H1 (cell line): ENCODE data around the gene VIT. TPM values are rescaled to one million over a fixed set of nuclear protein-coding genes. Genes with fewer than 3 reads are reported as not detected.

ENCODE experiments used
- CTCF ChIA-PET: fragments of 300-600 bp; sonication (Branson Sonifier 250); formaldehyde crosslinking; loops from one replicate; lab custom pipeline; 2021; ENCODE audit not compliant: partially characterized antibody; lab: Charles Lee
- POLR2A ChIA-PET: fragments of 300-600 bp; sonication (Branson Sonifier 250); formaldehyde crosslinking; loops from one replicate; lab custom pipeline; 2021; ENCODE audit warnings: inconsistent platforms; ENCODE audit not compliant: partially characterized antibody; lab: Charles Lee
- DNase-seq, 2 experiments: peaks; one replicate each; pipeline versions ENCODE4 v3.0.0 to v3.0.0-alpha.2; 2010 to 2022; ENCODE audit warnings: low spot score in 2 of 2, low read depth in 1 of 2, mixed read lengths in 1 of 2
- FAIRE-seq: peaks from 2 replicates; lab custom pipeline; 2011; peaks lifted over from hg19 to GRCh38; lab: Jason Lieb, UNC
- H2AFZ ChIP-seq: 2 replicates; pipeline ENCODE4 v1.8.1; 2012; ENCODE audit warnings: low read length, inconsistent platforms
- H2AK5ac ChIP-seq: 2 replicates; pipeline ENCODE4 v1.6.1; 2013; ENCODE audit warnings: low read depth, low read length
- H2BK120ac ChIP-seq: replicated peaks from 2 replicates; pipeline ENCODE3; 2013; ENCODE audit warnings: low read depth, low read length, inconsistent platforms
- H2BK12ac ChIP-seq: 2 replicates; pipeline ENCODE4 v1.6.1; 2013; ENCODE audit warnings: low read depth, low read length
- H2BK15ac ChIP-seq: 2 replicates; pipeline ENCODE4 v1.6.1; 2013; ENCODE audit warnings: low read length
- H2BK20ac ChIP-seq: 2 replicates; pipeline ENCODE4 v1.6.1; 2013; ENCODE audit warnings: low read length
- H2BK5ac ChIP-seq: 2 replicates; pipeline ENCODE4 v1.6.1; 2013; ENCODE audit warnings: low read depth, low read length
- H3K14ac ChIP-seq: 2 replicates; pipeline ENCODE4 v1.6.1; 2013; ENCODE audit warnings: inconsistent platforms; ENCODE audit not compliant: insufficient read length
- H3K18ac ChIP-seq: 2 replicates; pipeline ENCODE4 v1.6.1; 2013; ENCODE audit warnings: low read length; ENCODE audit errors: extremely low read depth
- H3K23ac ChIP-seq: 2 replicates; pipeline ENCODE4 v1.6.1; 2013; ENCODE audit warnings: inconsistent platforms; ENCODE audit not compliant: insufficient read length
- H3K23me2 ChIP-seq: 2 replicates; pipeline ENCODE4 v1.6.1; 2013; ENCODE audit warnings: low read depth, low read length
- H3K27ac ChIP-seq: 2 replicates; pipeline ENCODE4 v1.6.1; 2011; ENCODE audit warnings: low read depth, low read length, inconsistent platforms
- H3K27me3 ChIP-seq, 4 experiments: replicated peaks in 1 of 4; 1 replicate in 1 of 4; 2 replicates in 3 of 4; pipeline versions ENCODE4 v1.6.1 to v1.8.1; 2011 to 2013; ENCODE audit warnings: low read length in 3 of 4, mild to moderate bottlenecking in 3 of 4, inconsistent platforms in 2 of 4, mixed read lengths in 2 of 4, moderate library complexity in 1 of 4; ENCODE audit not compliant: control insufficient read depth in 3 of 4, insufficient read depth in 3 of 4; ENCODE audit errors: extremely low read depth in 1 of 4
- H3K36me3 ChIP-seq, 4 experiments: 2 replicates each; pipeline versions ENCODE4 v1.6.1 to v1.8.1; 2011 to 2013; ENCODE audit warnings: mild to moderate bottlenecking in 4 of 4, low read length in 3 of 4, moderate library complexity in 2 of 4, control low read depth in 1 of 4, inconsistent platforms in 1 of 4; ENCODE audit not compliant: insufficient read depth in 4 of 4, control insufficient read depth in 2 of 4
- H3K4ac ChIP-seq: replicated peaks from 2 replicates; pipeline ENCODE3; 2013; ENCODE audit warnings: low read length, low read depth, mixed read lengths, inconsistent platforms; ENCODE audit not compliant: insufficient read length
- H3K4me1 ChIP-seq, 4 experiments: replicated peaks in 1 of 4; 1 replicate in 1 of 4; 2 replicates in 3 of 4; pipeline versions ENCODE4 v1.6.1 to v1.8.1; 2011 to 2013; ENCODE audit warnings: low read length in 3 of 4, inconsistent platforms in 2 of 4, mixed read lengths in 1 of 4; ENCODE audit not compliant: insufficient read depth in 4 of 4, control insufficient read depth in 3 of 4
- H3K4me2 ChIP-seq, 2 experiments: 2 replicates each; pipeline versions ENCODE4 v1.6.1 to v1.8.1; 2011 to 2013; ENCODE audit warnings: low read depth in 2 of 2, low read length in 2 of 2, control low read depth in 1 of 2, inconsistent platforms in 1 of 2, mild to moderate bottlenecking in 1 of 2; ENCODE audit not compliant: insufficient read depth in 1 of 2
- H3K4me3 ChIP-seq, 4 experiments: fragments of 200-600, 300-600 bp in 1 of 4; sonication (generic), shearing (Covaris generic), sonication (Bioruptor Twin) in 1 of 4; 2 replicates each; pipeline versions ENCODE4 v1.5.1 to v1.8.1; 2011 to 2016; ENCODE audit warnings: low read length in 4 of 4, low read depth in 3 of 4, control low read depth in 2 of 4, inconsistent platforms in 2 of 4, mild to moderate bottlenecking in 2 of 4, mixed read lengths in 1 of 4, moderate library complexity in 1 of 4; ENCODE audit not compliant: insufficient read depth in 2 of 4; ENCODE audit errors: extremely low read depth in 1 of 4
- H3K56ac ChIP-seq: replicated peaks from 2 replicates; pipeline ENCODE3; 2013; ENCODE audit warnings: low read depth, mild to moderate bottlenecking, mixed read lengths, low read length, inconsistent platforms; ENCODE audit not compliant: insufficient read length
- H3K79me1 ChIP-seq: 2 replicates; pipeline ENCODE4 v1.6.1; 2013; ENCODE audit warnings: low read depth, low read length, control low read depth
- H3K79me2 ChIP-seq, 2 experiments: 2 replicates each; pipeline versions ENCODE4 v1.6.1 to v1.8.1; 2012 to 2013; ENCODE audit warnings: low read length in 2 of 2, mild to moderate bottlenecking in 2 of 2, inconsistent platforms in 1 of 2; ENCODE audit not compliant: insufficient read depth in 2 of 2, control insufficient read depth in 1 of 2
- H3K9ac ChIP-seq, 4 experiments: replicated peaks in 1 of 4; 1 replicate in 1 of 4; 2 replicates in 3 of 4; pipeline versions ENCODE4 v1.6.1 to v1.8.1; 2011 to 2013; ENCODE audit warnings: low read depth in 3 of 4, low read length in 3 of 4, control low read depth in 2 of 4, mild to moderate bottlenecking in 2 of 4, moderate library complexity in 2 of 4, inconsistent platforms in 1 of 4; ENCODE audit errors: extremely low read depth in 1 of 4
- H3K9me3 ChIP-seq, 2 experiments: 2 replicates each; pipeline versions ENCODE4 v1.6.1 to v1.8.1; 2012 to 2013; ENCODE audit warnings: mild to moderate bottlenecking in 2 of 2, moderate library complexity in 2 of 2, control low read depth in 1 of 2, inconsistent platforms in 1 of 2, low read depth in 1 of 2, low read length in 1 of 2, mixed read lengths in 1 of 2; ENCODE audit not compliant: insufficient read depth in 2 of 2
- H4K20me1 ChIP-seq, 2 experiments: replicated peaks in 1 of 2; 2 replicates each; pipeline versions ENCODE3 to v1.8.1; 2011 to 2013; ENCODE audit warnings: inconsistent platforms in 2 of 2, low read length in 2 of 2, mild to moderate bottlenecking in 1 of 2; ENCODE audit not compliant: insufficient read depth in 2 of 2, control insufficient read depth in 1 of 2
- H4K5ac ChIP-seq: 2 replicates; pipeline ENCODE4 v1.6.1; 2013; ENCODE audit warnings: low read length, low read depth, mixed read lengths, inconsistent platforms; ENCODE audit not compliant: insufficient read length
- H4K8ac ChIP-seq: 2 replicates; pipeline ENCODE4 v1.8.0; 2013; ENCODE audit warnings: mild to moderate bottlenecking, moderate library complexity, low read length, inconsistent platforms; ENCODE audit not compliant: insufficient read depth; ENCODE audit errors: extremely low read depth
- H4K91ac ChIP-seq: replicated peaks from 2 replicates; pipeline ENCODE3; 2013; ENCODE audit warnings: low read length, mixed read lengths, inconsistent platforms; ENCODE audit not compliant: insufficient read length
- BACH1 ChIP-seq: IDR thresholded peaks from 2 replicates; pipeline ENCODE4 v1.6.1; 2012; ENCODE audit warnings: low read length, improper control_type of control experiment
- CBX8 ChIP-seq: fragments of 300-800, 300-1000 bp; sonication (generic); IDR thresholded peaks from 2 replicates; pipeline ENCODE4 v1.7.1; 2016; ENCODE audit warnings: low read depth, low read length, borderline replicate concordance
- GABPA ChIP-seq: IDR thresholded peaks from 2 replicates; pipeline ENCODE4 v1.6.1; 2011; ENCODE audit warnings: mild to moderate bottlenecking, low read length, moderate library complexity, borderline replicate concordance; ENCODE audit not compliant: insufficient read depth
- GTF2F1 ChIP-seq: IDR thresholded peaks from 2 replicates; pipeline ENCODE4 v1.6.1; 2012; ENCODE audit warnings: low read depth, low read length, improper control_type of control experiment, borderline replicate concordance
- HDAC2 ChIP-seq, 2 experiments: fragments of 300-600 bp in 1 of 2; sonication (generic) in 1 of 2; IDR thresholded peaks; 2 replicates each; pipeline ENCODE4 v1.6.1; 2011 to 2012; ENCODE audit warnings: low read depth in 2 of 2, low read length in 2 of 2, mild to moderate bottlenecking in 2 of 2, moderate library complexity in 2 of 2, borderline replicate concordance in 1 of 2, inconsistent platforms in 1 of 2
- JUN ChIP-seq: IDR thresholded peaks from 2 replicates; pipeline ENCODE4 v1.6.1; 2011; ENCODE audit warnings: low read depth, mild to moderate bottlenecking, improper control_type of control experiment, low read length
- NANOG ChIP-seq: IDR thresholded peaks from 2 replicates; pipeline ENCODE4 v1.6.1; 2011; ENCODE audit warnings: low read length, low read depth, mild to moderate bottlenecking, inconsistent platforms; ENCODE audit not compliant: insufficient read depth, poor library complexity, severe bottlenecking
- POLR2AphosphoS5 ChIP-seq: IDR thresholded peaks from 2 replicates; pipeline ENCODE4 v1.6.1; 2011; ENCODE audit warnings: low read depth, low read length
- POU5F1 ChIP-seq: IDR thresholded peaks from 2 replicates; pipeline ENCODE4 v1.6.1; 2011; ENCODE audit warnings: low read depth, mild to moderate bottlenecking, low read length, moderate library complexity
- RNF2 ChIP-seq: fragments of 200-900, 300-1000 bp; sonication (generic); IDR thresholded peaks from 2 replicates; pipeline ENCODE4 v1.7.1; 2016; ENCODE audit warnings: borderline replicate concordance, low read depth, mild to moderate bottlenecking, antibody characterized with exemption, low read length; ENCODE audit not compliant: poor library complexity, severe bottlenecking; ENCODE audit errors: missing control alignments
- SIRT6 ChIP-seq: IDR thresholded peaks from one replicate; pipeline ENCODE4 v1.7.1; 2012; ENCODE audit warnings: low read length, inconsistent platforms
- SP1 ChIP-seq: IDR thresholded peaks from 2 replicates; pipeline ENCODE4 v1.6.1; 2011; ENCODE audit warnings: low read depth, low read length
- SP4 ChIP-seq: IDR thresholded peaks from 2 replicates; pipeline ENCODE4 v1.6.1; 2012; ENCODE audit warnings: low read length, inconsistent platforms
- TAF7 ChIP-seq: optimal IDR thresholded peaks from 2 replicates; pipeline ENCODE3; 2011; ENCODE audit warnings: low read depth, mild to moderate bottlenecking, inconsistent platforms, low read length, moderate library complexity, borderline replicate concordance
- TBP ChIP-seq: IDR thresholded peaks from 2 replicates; pipeline ENCODE4 v1.6.1; 2011; ENCODE audit warnings: low read depth, low read length, improper control_type of control experiment
- TEAD4 ChIP-seq: IDR thresholded peaks from 2 replicates; pipeline ENCODE4 v1.6.1; 2012; ENCODE audit warnings: low read depth, low read length, inconsistent platforms, mixed read lengths
- polyA plus RNA-seq, 7 experiments: library from polyadenylated mRNA; depleted of rRNA in 3 of 7; stranded (reverse) in 5 of 7; unstranded in 2 of 7; fragments of >200 nt in 5 of 7; fragments of 200-250 nt in 2 of 7; gene quantifications; 1 replicate in 5 of 7; 2 replicates in 1 of 7; 4 replicates in 1 of 7; pipeline versions ENCODE4 v1.2.1 to v1.2.3, GENCODE V29; 2011 to 2013; ENCODE audit warnings: missing spikeins in 2 of 7, mixed read lengths in 2 of 7
- total RNA-seq: library from RNA; stranded (reverse); fragmentation: NEBNext Ultra II Directional; extraction: Animal tissue kit (Norgen Biotek cat#: 25700); gene quantifications from 2 replicates; pipeline ENCODE4 v1.2.1, GENCODE V29; 2021

VIT gene
- total and polyA plus RNA-seq, 2 of the 8 experiments (the other 6 are each of a cell fraction or from before 2014, with no cell fraction given), result 0.03 TPM; not detected in 1

DNA sequence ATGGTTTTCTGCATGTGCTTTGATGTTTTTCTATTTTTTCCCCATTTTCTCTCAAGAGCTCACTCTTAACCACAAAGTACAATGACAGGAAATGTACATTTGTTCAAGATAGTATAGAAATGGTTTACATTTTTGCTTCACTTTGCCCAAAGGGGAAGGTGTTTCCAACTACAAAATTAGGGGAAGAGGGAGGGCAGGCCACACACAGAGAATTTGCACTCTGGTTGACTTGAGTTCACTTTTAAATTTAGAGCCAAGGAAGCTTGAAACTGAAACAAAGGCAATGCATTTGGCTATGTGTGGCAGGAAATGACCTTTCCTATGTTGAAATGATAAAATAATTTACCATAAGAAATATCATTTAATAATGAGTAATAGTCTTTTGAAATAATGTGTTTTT lies 19.1 kb upstream of the VIT start:
- Histone ChIP-seq H2BK120ac (no peak overlapping the region), H2BK20ac (no peak overlapping the region), H3K9ac (no peak overlapping the region), H3K79me1 (no peaks in the 10 kb centered on the region), H2BK12ac (no peak overlapping the region), H3K4me2 (no peak overlapping the region), H2BK15ac (no peak overlapping the region), H3K36me3 (no peaks in the 10 kb centered on the region), H3K23me2 (no peaks in the 10 kb centered on the region), H3K23ac (no peak overlapping the region), H3K18ac (no peak overlapping the region), H4K20me1 (no peaks in the 10 kb centered on the region), H3K4ac (no peak overlapping the region), H3K79me2 (no peaks in the 10 kb centered on the region), H3K4me1 (peaks cover 0 to 3% (median 1%) of the 10 kb centered on the region in 4 experiments; a peak in 2 of 7 replicates), H3K56ac (no peak overlapping the region), H3K27me3 (no peaks in the 10 kb centered on the region), H4K91ac (no peak overlapping the region), H2BK5ac (no peak overlapping the region), H4K8ac (no peak overlapping the region), H2AFZ (no peak overlapping the region), H3K14ac (no peak overlapping the region), H2AK5ac (no peak overlapping the region), H3K9me3 (no peaks in the 10 kb centered on the region), H4K5ac (no peak overlapping the region), H3K4me3 (no peak overlapping the region), H3K27ac (no peak overlapping the region)
- TF ChIP-seq TAF7 (no peak), SIRT6 (no peak), TEAD4 (no peak), SP1 (no peak), CBX8 (no peak), POLR2AphosphoS5 (no peak), NANOG (no peak), GABPA (no peak), BACH1 (no peak), GTF2F1 (no peak), POU5F1 (no peak), HDAC2 (IDR thresholded peaks at IDR 0.05; ENCODE audit: borderline replicate concordance in 1 of 2, low read depth in 2 of 2, low read length in 2 of 2) (no peak), SP4 (no peak), JUN (no peak), RNF2 (no peak), TBP (no peak)
- DNase-seq (no peak), FAIRE-seq (no peak)
- ChIA-PET CTCF (interaction anchor here (1.3 to 3.0 kb wide), 4 partner anchors 13 to 107 kb away, joined by 3 to 13 read pairs (median 6); no protein-coding TSS in a partner anchor), POLR2A (no interaction called here)
